SK-N-DZ (cell line): ENCODE data around the gene CLDN24. TPM values are rescaled to one million over a fixed set of nuclear protein-coding genes. Genes with fewer than 3 reads are reported as not detected.
A peak's percentile ranks its signal among the peaks of the same experiment; 100 is the strongest.

Source experiments
- DNase-seq: peaks from one replicate; pipeline ENCODE4 v3.0.0-alpha.2; 2015; ENCODE audit warnings: low spot score
- polyA plus RNA-seq, 2 experiments: library from polyadenylated mRNA; depleted of rRNA; stranded (reverse); fragments of >200 nt; gene quantifications; 2 replicates each; pipeline ENCODE4 v1.2.3, GENCODE V29; 2014

CLDN24 gene
- not detected in 2 replicates for polyA plus RNA-seq (2014; cell fraction: cytosol; rRNA removed)
- not detected in 2 replicates for polyA plus RNA-seq (2014; cell fraction: nucleus; rRNA removed)

- no peak for DNase-seq
Observed at GRCh38 chr4:183322326-183322725, at the start of gene CLDN24. TSS of gene CLDN24 (minus strand) at chr4:183322426. CDS start at chr4:183322426, 0 bp downstream.

GRCh38 chr4:183370786-183371185 is 48.6 kb upstream of the CLDN24 start:
- no peak for DNase-seq

GRCh38 chr4:183369073-183369472 is 46.8 kb upstream of the CLDN24 start:
- no peak for DNase-seq

GRCh38 chr4:183366206-183366835 is 44.1 kb upstream of the CLDN24 start:
- no peak for DNase-seq

- no peak for DNase-seq
Observed at GRCh38 chr4:183364025-183364424, 41.8 kb upstream of the CLDN24 start.

GRCh38 chr4:183362916-183363542 is 40.8 kb upstream of the CLDN24 start:
- DNase-seq: no peak

GRCh38 chr4:183362036-183362435 is 39.8 kb upstream of the CLDN24 start:
- DNase-seq: no peak

GRCh38 chr4:183360161-183360919 is 38.1 kb upstream of the CLDN24 start:
- DNase-seq: no peak

- no peak for DNase-seq
Observed at GRCh38 chr4:183358215-183358755, 36.1 kb upstream of the CLDN24 start.

- DNase-seq: no peak
Observed at GRCh38 chr4:183356931-183357675, 34.9 kb upstream of the CLDN24 start.

- no peak for DNase-seq
Observed at GRCh38 chr4:183356173-183356830, 34.1 kb upstream of the CLDN24 start.

GRCh38 chr4:183355405-183355804 is 33.2 kb upstream of the CLDN24 start:
- no peak for DNase-seq

- DNase-seq: peak; percentile 46
Observed at GRCh38 chr4:183354219-183354618, 32.0 kb upstream of the CLDN24 start.

- DNase-seq: peak; percentile 28
Observed at GRCh38 chr4:183353557-183353956, 31.3 kb upstream of the CLDN24 start.

GRCh38 chr4:183352546-183352945 is 30.3 kb upstream of the CLDN24 start:
- peak; percentile 79 for DNase-seq

GRCh38 chr4:183350317-183351071 is 28.3 kb upstream of the CLDN24 start:
- DNase-seq: peak; percentile 60

- no peak for DNase-seq
Observed at GRCh38 chr4:183349673-183350072, 27.4 kb upstream of the CLDN24 start.

- no peak for DNase-seq
Observed at GRCh38 chr4:183348706-183349659, 26.8 kb upstream of the CLDN24 start.

- no peak for DNase-seq
Observed at GRCh38 chr4:183348136-183348535, 25.9 kb upstream of the CLDN24 start.
